Measurements from ENCODE around the gene ENTPD1. TPM values are rescaled to one million over a fixed set of nuclear protein-coding genes. Genes with fewer than 3 reads are reported as not detected.

The ENTPD1 gene
- total and polyA plus RNA-seq, 10 of the 15 experiments (the other 5 are each of a cell fraction or from before 2014, with no cell fraction given) = 110 to 413 (median 161) TPM

DNA sequence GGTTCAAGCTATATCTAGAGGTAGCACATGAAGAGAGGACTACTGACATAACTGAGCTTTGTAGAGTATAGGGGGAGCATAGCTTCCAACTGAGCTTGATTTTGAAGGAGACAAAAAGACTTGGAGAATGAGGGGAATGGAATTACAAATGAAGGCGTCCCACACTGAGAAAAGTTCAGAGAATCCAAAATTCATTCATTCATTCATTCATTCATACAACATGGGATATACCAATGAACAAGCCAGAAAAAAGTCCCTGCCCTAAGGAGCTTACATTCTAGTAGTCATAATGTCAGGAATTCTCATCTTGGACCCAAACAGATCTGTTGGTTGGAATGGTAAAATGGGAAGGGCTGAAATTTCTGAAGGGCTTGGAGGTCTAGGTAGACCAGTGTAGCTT is 62.0 kb downstream of the ENTPD1 start (continued):
- TF ChIP-seq ZBED1 (IDR thresholded peaks at IDR 0.05; ENCODE audit: borderline replicate concordance) (no peak), TCF12 (IDR thresholded peaks at IDR 0.05; ENCODE audit: low read depth, low read length) (no peak), JUNB (IDR thresholded peaks at IDR 0.05) (no peak), MTA3 (IDR thresholded peaks at IDR 0.05; ENCODE audit: borderline replicate concordance, low read length) (no peak), ZNF207 (IDR thresholded peaks at IDR 0.05; ENCODE audit: borderline replicate concordance) (no peak), RUNX3 (IDR thresholded peaks at IDR 0.05; ENCODE audit: low read length) (no peak), CBFB (IDR thresholded peaks at IDR 0.05; ENCODE audit: low read depth) (no peak), BMI1 (IDR thresholded peaks at IDR 0.05; ENCODE audit: borderline replicate concordance) (0 out of 2 replicates have a peak, but pooled peaks have one; percentile 15), POLR2A (IDR thresholded peaks at IDR 0.05; ENCODE audit: low read depth, low read length) (0 out of 2 replicates have a peak, but pooled peaks have one; percentile 11)
- TF ChIP-seq, protein P1, sequence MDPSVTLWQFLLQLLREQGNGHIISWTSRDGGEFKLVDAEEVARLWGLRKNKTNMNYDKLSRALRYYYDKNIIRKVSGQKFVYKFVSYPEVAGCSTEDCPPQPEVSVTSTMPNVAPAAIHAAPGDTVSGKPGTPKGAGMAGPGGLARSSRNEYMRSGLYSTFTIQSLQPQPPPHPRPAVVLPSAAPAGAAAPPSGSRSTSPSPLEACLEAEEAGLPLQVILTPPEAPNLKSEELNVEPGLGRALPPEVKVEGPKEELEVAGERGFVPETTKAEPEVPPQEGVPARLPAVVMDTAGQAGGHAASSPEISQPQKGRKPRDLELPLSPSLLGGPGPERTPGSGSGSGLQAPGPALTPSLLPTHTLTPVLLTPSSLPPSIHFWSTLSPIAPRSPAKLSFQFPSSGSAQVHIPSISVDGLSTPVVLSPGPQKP (IDR thresholded peaks at IDR 0.05; ENCODE audit: low read depth, low read length) = no peak
- TF ChIP-seq, protein P2, sequence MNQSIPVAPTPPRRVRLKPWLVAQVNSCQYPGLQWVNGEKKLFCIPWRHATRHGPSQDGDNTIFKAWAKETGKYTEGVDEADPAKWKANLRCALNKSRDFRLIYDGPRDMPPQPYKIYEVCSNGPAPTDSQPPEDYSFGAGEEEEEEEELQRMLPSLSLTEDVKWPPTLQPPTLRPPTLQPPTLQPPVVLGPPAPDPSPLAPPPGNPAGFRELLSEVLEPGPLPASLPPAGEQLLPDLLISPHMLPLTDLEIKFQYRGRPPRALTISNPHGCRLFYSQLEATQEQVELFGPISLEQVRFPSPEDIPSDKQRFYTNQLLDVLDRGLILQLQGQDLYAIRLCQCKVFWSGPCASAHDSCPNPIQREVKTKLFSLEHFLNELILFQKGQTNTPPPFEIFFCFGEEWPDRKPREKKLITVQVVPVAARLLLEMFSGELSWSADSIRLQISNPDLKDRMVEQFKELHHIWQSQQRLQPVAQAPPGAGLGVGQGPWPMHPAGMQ (IDR thresholded peaks at IDR 0.05; ENCODE audit: borderline replicate concordance) = no peak
- TF ChIP-seq, protein P3, sequence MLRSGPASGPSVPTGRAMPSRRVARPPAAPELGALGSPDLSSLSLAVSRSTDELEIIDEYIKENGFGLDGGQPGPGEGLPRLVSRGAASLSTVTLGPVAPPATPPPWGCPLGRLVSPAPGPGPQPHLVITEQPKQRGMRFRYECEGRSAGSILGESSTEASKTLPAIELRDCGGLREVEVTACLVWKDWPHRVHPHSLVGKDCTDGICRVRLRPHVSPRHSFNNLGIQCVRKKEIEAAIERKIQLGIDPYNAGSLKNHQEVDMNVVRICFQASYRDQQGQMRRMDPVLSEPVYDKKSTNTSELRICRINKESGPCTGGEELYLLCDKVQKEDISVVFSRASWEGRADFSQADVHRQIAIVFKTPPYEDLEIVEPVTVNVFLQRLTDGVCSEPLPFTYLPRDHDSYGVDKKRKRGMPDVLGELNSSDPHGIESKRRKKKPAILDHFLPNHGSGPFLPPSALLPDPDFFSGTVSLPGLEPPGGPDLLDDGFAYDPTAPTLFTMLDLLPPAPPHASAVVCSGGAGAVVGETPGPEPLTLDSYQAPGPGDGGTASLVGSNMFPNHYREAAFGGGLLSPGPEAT (IDR thresholded peaks at IDR 0.05; ENCODE audit: low read depth) = no peak
